Chondrocyte (in vitro differentiated cells): Measurements from ENCODE around the gene RTN4RL1. TPM values are rescaled to one million over a fixed set of nuclear protein-coding genes. Genes with fewer than 3 reads are reported as not detected.

Source experiments
- DNase-seq: peaks from one replicate; pipeline ENCODE4 v3.0.0; 2021; ENCODE audit warnings: mixed read lengths, low spot score
- H3K27ac Mint-ChIP-seq: one replicate; pipeline ENCODE4 v1.8.0; 2021; ENCODE audit warnings: mild to moderate bottlenecking, moderate library complexity, mixed read lengths; ENCODE audit not compliant: unreplicated experiment
- H3K27me3 Mint-ChIP-seq: 2 replicates; pipeline ENCODE4 v1.8.0; 2021; ENCODE audit warnings: low read depth, mixed read lengths
- H3K36me3 Mint-ChIP-seq: 2 replicates; pipeline ENCODE4 v1.8.0; 2021; ENCODE audit warnings: low read depth, mixed read lengths
- H3K4me1 Mint-ChIP-seq: 2 replicates; pipeline ENCODE4 v1.8.0; 2021; ENCODE audit warnings: low read depth, mild to moderate bottlenecking, mixed read lengths
- H3K4me3 Mint-ChIP-seq: one replicate; pipeline ENCODE4 v1.8.0; 2021; ENCODE audit warnings: mild to moderate bottlenecking, moderate library complexity, mixed read lengths; ENCODE audit not compliant: unreplicated experiment
- H3K9me3 Mint-ChIP-seq: 2 replicates; pipeline ENCODE4 v1.8.0; 2021; ENCODE audit warnings: low read depth, mixed read lengths
- total RNA-seq: library from RNA; stranded (reverse); gene quantifications from 3 replicates; pipeline ENCODE4 v1.2.1, GENCODE V29; 2021
- TF ChIP-seq, protein P1 (sequence below): fragments of 200-600 bp; sonication (generic); IDR thresholded peaks from 2 replicates; pipeline ENCODE4 v1.5.0; 2021; ENCODE audit warnings: antibody characterized with exemption, mild to moderate bottlenecking, moderate library complexity

The RTN4RL1 gene
- total RNA-seq, 1 donor from 2014 or later: 0.47 TPM

DNA sequence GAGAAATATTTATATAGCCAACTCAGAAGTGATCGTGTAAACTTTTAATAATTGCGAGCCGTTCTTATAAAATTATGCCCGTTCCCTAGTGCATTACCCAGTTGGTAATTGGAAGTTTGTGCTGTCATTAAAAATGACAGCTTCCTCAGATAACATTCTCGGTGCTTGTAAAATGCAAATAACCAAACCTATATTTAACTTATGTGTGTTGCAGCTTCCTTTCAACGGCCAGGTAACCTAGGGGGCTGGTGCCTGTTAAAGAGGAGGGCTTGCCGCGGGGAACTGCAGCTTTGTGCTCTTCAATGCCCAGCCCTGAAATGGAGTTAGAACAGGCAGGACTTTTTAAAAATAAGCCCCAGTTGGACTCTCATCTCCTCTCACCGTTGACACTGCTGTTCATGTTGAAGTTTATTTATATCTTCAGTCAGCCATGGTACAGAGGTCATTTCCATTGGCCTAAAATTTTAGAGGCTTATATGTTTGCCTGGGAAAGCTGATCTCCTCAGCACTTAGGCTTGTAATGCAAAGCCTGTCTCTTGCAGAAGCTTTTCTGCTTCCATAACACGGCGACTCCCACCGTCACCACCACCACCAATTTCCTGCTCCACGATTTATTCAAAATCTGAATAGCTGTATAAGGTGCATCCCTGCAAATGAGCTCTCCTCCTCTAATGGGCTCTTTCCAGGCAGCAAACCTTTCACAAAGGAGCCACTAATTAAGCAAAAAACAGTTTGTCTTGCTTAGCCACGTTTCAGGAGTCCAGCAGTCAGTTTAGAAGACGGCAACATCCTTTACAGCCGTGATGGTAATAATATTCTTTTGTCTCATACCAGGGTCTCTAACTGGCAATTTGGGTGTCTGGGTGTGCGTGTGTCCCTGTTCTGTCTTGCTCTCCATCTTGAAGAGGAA, 120.6 kb downstream of the RTN4RL1 start:
- Mint-ChIP-seq H3K9me3 (no peaks in the 10 kb centered on the region), H3K4me3 (no peak overlapping the region), H3K36me3 (no peaks in the 10 kb centered on the region), H3K27ac (no peak overlapping the region), H3K4me1 (peaks cover 7% of the 10 kb centered on the region), H3K27me3 (peaks cover 33% of the 10 kb centered on the region)
- DNase-seq: no peak
- TF ChIP-seq, protein P1, sequence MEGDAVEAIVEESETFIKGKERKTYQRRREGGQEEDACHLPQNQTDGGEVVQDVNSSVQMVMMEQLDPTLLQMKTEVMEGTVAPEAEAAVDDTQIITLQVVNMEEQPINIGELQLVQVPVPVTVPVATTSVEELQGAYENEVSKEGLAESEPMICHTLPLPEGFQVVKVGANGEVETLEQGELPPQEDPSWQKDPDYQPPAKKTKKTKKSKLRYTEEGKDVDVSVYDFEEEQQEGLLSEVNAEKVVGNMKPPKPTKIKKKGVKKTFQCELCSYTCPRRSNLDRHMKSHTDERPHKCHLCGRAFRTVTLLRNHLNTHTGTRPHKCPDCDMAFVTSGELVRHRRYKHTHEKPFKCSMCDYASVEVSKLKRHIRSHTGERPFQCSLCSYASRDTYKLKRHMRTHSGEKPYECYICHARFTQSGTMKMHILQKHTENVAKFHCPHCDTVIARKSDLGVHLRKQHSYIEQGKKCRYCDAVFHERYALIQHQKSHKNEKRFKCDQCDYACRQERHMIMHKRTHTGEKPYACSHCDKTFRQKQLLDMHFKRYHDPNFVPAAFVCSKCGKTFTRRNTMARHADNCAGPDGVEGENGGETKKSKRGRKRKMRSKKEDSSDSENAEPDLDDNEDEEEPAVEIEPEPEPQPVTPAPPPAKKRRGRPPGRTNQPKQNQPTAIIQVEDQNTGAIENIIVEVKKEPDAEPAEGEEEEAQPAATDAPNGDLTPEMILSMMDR: no peak

GRCh38 chr17:1899403-1900000, 125.6 kb downstream of the RTN4RL1 start:
- DNase-seq: no peak
- Mint-ChIP-seq H3K36me3 (peaks cover 14% of the 10 kb centered on the region), H3K4me3 (no peak overlapping the region), H3K27me3 (peaks cover 8% of the 10 kb centered on the region), H3K4me1 (no peaks in the 10 kb centered on the region), H3K27ac (no peak overlapping the region), H3K9me3 (no peaks in the 10 kb centered on the region)
- TF ChIP-seq, protein P1: peak; percentile 62

DNA sequence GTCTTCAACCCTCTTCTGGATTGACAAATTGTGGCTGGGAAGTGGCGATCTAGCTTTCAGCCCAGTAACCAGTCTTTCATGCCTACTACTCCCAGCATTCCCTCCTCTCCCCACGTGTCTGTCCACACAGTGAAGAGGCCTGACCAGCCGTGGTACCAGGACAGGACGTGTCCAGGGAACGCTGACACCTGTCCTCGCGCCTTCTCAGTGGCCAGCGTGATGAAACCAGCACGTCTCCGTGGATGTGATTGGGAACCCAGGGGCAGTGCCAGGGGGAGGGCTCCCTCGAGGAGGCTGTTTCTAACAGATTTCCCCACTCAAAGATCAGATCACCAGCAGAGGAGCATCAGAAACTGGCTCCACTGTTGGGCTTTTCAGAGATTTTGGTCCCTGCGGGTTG, 126.3 kb downstream of the RTN4RL1 start:
- Mint-ChIP-seq H3K27me3 (peaks cover 5% of the 10 kb centered on the region), H3K9me3 (no peaks in the 10 kb centered on the region), H3K4me1 (no peaks in the 10 kb centered on the region), H3K4me3 (no peak overlapping the region), H3K36me3 (peaks cover 14% of the 10 kb centered on the region), H3K27ac (no peak overlapping the region)
- DNase-seq: no peak
- TF ChIP-seq, protein P1: no peak

DNA sequence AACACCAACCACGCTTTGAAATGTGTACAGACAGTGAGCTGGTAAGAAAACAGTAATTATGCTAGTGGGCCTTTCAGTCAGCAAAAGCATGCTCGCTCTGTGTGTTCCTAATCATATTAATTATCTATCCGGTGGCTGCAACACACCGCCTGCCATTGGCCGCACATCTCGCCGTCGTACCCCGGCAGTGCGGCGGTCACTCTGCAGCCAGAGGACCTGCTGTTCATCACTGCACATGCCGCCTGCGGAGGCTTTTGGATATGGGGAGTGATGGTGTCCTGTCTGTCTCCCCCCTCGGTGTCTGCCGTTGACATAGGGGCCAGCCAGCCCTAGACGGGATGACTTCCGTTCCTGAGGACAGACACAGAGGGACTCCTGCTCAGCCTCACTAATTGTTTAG, 126.8 kb downstream of the RTN4RL1 start:
- H3K36me3 Mint-ChIP-seq: peaks cover 15% of the 10 kb centered on the region
- no peaks in the 10 kb centered on the region for H3K4me1 Mint-ChIP-seq
- no peak overlapping the region for H3K27ac Mint-ChIP-seq
- no peak overlapping the region for H3K4me3 Mint-ChIP-seq
- no peaks in the 10 kb centered on the region for H3K9me3 Mint-ChIP-seq
- peaks cover 3% of the 10 kb centered on the region for H3K27me3 Mint-ChIP-seq
- TF ChIP-seq, protein P1: no peak
- no peak for DNase-seq

DNA sequence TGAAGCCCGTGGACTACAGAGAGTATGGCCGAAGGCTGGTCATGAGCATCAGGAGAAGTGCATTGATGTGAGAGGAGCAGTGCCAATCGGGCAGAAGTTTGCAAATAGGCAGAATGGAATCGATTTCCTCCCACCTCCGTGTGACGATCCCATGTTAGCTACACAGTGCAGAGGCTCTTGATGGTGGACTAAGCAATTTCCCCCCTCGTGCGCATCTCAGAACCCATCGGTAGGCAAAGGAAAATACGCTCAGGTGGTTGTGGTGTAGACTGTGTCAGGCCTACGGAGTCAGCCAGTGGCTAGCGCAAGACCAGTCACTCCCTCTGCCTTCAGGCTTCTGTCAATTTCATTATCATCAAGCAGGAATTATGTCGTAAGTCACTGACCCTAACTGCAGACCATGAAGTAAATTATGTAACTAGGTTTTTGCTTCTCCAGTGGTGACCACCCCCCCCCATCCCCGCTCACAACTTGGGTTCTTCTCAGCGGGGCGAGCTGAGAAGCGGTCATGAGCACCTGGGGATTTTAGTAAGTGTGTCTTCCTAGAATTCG, 128.0 kb downstream of the RTN4RL1 start:
- Mint-ChIP-seq H3K27ac (no peak overlapping the region), H3K9me3 (no peaks in the 10 kb centered on the region), H3K36me3 (peaks cover 17% of the 10 kb centered on the region), H3K27me3 (no peaks in the 10 kb centered on the region), H3K4me3 (no peak overlapping the region), H3K4me1 (no peaks in the 10 kb centered on the region)
- DNase-seq: no peak
- TF ChIP-seq, protein P1: no peak
